Neural cell (in vitro differentiated cells): ENCODE results near the gene BNC2.

ENCODE experiments used
- EZH2 ChIP-seq: fragments of 200-600, 300-800 bp; shearing (Covaris generic), sonication (generic); IDR thresholded peaks from 2 replicates; pipeline ENCODE4 v1.6.1; 2014; ENCODE audit warnings: antibody characterized with exemption, low read length, borderline replicate concordance, mild to moderate bottlenecking; ENCODE audit not compliant: insufficient read depth, poor library complexity, severe bottlenecking
- POLR2AphosphoS5 ChIP-seq: IDR thresholded peaks from 2 replicates; pipeline ENCODE4 v1.6.1; 2012
- RAD21 ChIP-seq: fragments of 450-650 bp; conservative IDR thresholded peaks from 2 replicates; pipeline ENCODE4 v1.6.1; 2014; ENCODE audit warnings: antibody characterized with exemption, mild to moderate bottlenecking, moderate library complexity
- TF ChIP-seq, protein P1 (sequence below): fragments of 450-650 bp; IDR thresholded peaks from 2 replicates; pipeline ENCODE4 v1.5.1; 2014; ENCODE audit warnings: antibody characterized with exemption, mild to moderate bottlenecking, moderate library complexity; ENCODE audit not compliant: poor library complexity, severe bottlenecking

DNA sequence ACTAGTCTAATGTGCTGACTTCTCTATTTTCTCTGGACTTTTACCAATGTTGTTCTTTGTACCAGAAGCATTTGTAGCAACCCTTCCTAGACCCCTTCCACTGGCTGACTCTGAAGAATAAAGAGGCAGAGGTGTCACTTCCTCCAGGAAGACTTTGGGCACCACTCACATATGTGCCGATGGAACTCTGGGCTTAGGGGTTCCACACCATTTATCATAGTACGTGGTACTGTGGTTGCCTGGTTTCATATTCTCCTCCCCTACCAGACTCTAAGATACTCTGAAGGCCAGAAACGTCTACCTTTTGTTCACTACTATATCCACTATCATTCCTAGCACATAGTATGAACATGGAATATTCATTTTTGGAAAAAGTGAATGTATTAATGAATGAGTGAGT lies 88.0 kb downstream of the BNC2 start:
- no peak for TF ChIP-seq EZH2
- TF ChIP-seq POLR2AphosphoS5: no peak
- TF ChIP-seq, protein P1, sequence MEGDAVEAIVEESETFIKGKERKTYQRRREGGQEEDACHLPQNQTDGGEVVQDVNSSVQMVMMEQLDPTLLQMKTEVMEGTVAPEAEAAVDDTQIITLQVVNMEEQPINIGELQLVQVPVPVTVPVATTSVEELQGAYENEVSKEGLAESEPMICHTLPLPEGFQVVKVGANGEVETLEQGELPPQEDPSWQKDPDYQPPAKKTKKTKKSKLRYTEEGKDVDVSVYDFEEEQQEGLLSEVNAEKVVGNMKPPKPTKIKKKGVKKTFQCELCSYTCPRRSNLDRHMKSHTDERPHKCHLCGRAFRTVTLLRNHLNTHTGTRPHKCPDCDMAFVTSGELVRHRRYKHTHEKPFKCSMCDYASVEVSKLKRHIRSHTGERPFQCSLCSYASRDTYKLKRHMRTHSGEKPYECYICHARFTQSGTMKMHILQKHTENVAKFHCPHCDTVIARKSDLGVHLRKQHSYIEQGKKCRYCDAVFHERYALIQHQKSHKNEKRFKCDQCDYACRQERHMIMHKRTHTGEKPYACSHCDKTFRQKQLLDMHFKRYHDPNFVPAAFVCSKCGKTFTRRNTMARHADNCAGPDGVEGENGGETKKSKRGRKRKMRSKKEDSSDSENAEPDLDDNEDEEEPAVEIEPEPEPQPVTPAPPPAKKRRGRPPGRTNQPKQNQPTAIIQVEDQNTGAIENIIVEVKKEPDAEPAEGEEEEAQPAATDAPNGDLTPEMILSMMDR: no peak
- no peak for TF ChIP-seq RAD21
